ENCODE measurements around the gene PNPLA8.
"Not testable (repeated sequence)": the region's sequence is repeated elsewhere in the genome, so short reads cannot be mapped to it uniquely, and the experiment has no call there.

Gene PNPLA8

DNA sequence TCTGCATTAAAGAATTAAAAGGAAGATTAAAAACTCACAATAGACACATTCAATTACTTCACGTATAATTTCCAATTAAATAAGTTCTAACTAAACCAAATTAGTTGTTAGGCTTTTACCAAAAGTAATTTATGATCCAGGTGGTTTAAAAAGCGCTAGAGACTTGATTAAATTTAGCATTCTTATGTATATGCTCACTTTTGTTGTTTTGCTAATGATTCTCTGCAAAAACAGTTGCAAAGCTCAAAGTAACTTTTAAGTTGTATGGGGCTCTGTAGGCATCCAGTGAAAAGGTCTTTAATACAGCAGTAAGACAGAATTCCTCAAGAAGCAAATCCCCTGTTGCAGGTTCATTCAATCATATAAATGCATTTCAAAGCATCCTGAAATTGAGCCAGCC lies 15.5 kb upstream of the PNPLA8 start:
- DNase-seq = no peak
- no peak for TF ChIP-seq POLR2A (IDR thresholded peaks at IDR 0.05; ENCODE audit: low read length)
- no peak for TF ChIP-seq GATA1 (IDR thresholded peaks at IDR 0.05; ENCODE audit: low read depth, low read length)

DNA sequence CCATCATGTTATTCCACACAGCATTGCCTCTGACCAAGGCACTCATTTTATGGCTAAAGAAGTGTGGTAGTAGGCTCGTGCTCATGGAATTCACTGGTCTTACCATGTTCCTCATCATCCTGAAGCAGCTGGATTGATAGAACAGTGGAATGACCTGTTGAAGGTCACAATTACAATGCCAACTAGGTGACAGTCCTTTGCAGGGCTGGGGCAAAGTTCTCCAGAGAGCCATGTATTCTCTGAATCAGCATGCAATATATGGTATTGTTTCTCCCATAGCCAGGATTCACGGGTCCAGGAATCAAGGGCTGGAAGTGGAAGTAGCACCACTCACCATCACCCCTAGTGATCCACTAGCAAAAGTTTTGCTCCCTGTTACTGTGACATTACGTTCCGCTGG lies 12.8 kb upstream of the PNPLA8 start:
- not testable (repeated sequence) for DNase-seq

DNA sequence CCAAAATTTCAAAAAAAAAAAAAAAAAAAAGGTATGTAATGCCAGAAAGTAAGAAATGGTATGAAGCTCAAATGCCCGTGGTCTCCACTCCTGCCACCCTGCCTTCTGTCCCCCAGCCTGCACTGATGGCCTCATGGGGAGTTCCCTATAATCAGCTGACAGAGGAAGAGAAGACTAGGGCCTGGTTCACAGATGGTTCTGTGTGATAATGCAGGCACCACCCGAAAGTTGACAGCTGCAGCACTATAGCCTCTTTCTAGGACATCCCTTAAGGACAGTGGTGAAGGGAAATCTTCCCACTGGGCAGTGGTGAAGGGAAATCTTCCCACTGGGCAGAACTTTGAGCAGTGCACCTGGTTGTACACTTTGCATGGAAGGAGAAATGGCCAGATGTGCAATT lies 12.3 kb upstream of the PNPLA8 start:
- peak; percentile 90 to 96 for DNase-seq
- TF ChIP-seq POLR2A (IDR thresholded peaks at IDR 0.05; ENCODE audit: low read length) = peak; percentile 49

DNA sequence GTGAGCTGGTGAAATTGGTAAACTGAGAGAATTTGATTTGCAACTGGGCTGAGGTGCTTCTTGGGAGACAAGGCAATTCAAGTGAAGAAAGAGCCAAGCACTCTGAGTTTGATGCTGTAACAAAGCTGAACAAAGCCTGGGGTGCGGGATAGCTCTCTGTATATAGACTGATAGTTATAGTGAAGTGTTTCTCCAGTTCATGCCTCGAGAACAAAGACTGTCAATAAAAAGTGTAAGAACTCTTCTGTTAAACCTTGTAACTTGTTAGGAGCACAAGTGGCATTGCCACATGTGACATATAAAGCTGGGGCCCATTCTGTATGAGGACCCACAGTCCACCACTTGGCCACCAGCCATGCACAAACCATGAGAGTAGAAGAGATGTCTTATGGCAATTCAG lies 11.3 kb upstream of the PNPLA8 start:
- TF ChIP-seq POLR2A (IDR thresholded peaks at IDR 0.05; ENCODE audit: low read length) (no peak), GATA1 (IDR thresholded peaks at IDR 0.05; ENCODE audit: low read depth, low read length) (no peak)
- peak; percentile 29 to 48 for DNase-seq

DNA sequence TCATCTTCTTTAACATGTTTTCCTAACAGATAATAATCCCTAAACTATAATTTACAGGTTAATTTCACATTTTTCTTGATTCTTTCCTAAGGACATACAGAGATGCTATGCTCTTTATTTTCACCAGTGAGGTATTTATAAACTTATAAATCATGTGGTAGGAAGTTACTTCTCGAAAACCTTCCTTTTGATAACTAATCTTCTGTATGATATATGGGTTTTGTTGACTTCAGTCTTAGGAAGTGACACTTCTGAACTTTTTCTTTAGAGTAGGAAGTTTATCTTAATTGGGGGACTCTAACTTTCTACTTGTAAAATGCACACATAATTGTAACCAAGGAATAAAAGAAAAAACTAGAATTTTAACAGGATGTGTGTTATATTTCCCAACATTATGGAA lies 9.8 kb upstream of the PNPLA8 start:
- no peak for DNase-seq
- TF ChIP-seq GATA1 (IDR thresholded peaks at IDR 0.05; ENCODE audit: low read depth, low read length) (no peak), POLR2A (IDR thresholded peaks at IDR 0.05; ENCODE audit: low read length) (no peak)

DNA sequence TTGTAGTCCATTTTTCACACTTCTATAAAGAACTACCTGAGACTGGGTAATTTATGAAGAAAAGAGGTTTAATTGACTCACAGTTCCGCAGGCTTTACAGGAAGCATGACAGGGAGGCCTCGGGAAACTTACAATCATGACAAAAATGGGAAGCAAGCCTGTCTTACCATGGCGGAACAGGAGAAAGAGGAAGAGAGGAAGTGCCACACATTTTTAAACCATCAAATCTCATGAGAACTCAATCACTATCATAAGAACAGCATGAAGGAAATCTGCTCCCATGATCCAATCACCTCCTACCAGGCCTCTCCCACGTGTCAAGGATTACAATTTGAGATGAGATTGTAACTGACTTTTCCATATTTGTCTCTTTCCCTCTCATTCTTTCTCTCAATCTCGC lies 9.3 kb upstream of the PNPLA8 start:
- no peak for TF ChIP-seq POLR2A (IDR thresholded peaks at IDR 0.05; ENCODE audit: low read length)
- no peak for TF ChIP-seq GATA1 (IDR thresholded peaks at IDR 0.05; ENCODE audit: low read depth, low read length)
- peak in 1 of 2 experiments; percentile 9 for DNase-seq

DNA sequence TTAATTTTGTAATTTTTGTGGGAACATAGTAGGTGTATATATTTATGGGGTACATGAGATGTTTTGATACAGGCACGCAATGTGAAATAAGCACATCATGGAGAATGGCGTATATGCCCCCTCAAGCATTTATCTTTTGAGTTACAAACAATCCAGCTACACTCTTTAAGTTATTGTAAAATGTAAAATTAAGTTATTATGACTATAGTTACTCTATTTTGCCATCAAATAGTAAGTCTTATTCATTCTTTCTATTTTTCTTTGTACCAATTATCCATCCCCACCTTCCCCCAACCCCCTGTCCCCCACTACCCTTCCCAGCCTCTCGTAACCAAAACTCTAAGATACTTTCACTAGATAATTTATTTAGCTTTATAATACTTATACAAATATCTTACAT lies 7.8 kb upstream of the PNPLA8 start:
- TF ChIP-seq POLR2A (IDR thresholded peaks at IDR 0.05; ENCODE audit: low read length) (no peak), GATA1 (IDR thresholded peaks at IDR 0.05; ENCODE audit: low read depth, low read length) (no peak)
- DNase-seq = no peak

DNA sequence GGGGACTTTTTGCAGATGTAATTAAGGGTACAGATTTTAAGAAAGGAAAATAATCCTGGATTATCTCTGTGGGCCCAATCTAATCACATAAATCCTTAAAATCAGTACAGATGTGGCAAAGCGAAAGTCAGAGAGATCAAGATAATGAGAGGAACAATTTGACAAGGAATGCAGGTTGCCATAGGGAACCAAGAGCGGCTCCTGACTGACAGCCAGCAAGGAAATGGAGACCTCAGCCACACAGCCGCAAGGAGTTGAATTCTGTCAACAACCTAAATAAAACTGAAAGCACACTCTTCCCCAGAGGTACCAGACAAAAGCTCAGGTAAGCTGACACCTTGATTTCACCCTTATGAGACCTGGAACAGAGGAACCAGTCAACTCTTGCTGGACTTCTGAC lies 3.4 kb upstream of the PNPLA8 start:
- DNase-seq = no peak
- TF ChIP-seq GATA1 (IDR thresholded peaks at IDR 0.05; ENCODE audit: low read depth, low read length) (no peak), POLR2A (IDR thresholded peaks at IDR 0.05; ENCODE audit: low read length) (no peak)

DNA sequence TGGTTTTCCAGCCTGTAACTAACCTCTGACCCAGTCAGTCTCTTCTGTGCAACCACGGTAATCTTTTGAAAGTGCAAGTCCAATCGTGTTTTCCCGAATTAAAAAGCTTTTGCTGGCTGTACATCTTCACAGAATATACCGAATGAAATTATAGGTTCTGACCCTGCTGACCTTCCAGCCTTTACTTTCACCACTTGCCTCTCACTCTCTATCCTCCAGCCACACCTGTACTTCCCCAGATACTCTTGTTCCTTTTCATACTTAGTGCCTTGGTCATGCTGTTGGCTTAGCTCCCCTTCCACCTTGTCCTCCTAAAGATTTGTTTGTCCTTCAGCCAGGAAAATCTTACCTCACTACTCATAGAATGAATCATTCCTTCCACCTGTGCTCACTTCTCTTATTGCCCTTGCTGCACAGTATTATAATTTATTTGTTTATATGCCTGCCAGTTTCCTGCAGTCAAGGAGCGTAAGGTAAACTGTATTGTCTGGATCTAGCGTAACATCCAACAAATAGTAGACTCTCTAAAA lies 2.3 kb upstream of the PNPLA8 start:
- TF ChIP-seq GATA1 (IDR thresholded peaks at IDR 0.05; ENCODE audit: low read depth, low read length) (no peak), POLR2A (IDR thresholded peaks at IDR 0.05; ENCODE audit: low read length) (no peak)
- DNase-seq = no peak

DNA sequence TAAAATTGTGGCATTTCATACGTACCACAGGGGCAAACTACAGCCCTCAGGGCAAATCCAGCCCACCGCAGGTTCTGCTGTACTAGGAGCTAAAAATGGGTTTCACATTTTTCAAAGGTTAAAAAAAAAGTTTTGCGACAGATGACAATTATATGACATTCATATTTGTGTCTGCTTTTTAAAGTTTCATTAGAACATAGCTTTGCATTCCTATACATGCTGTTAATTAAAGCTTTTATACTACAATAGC lies 758 bp upstream of the PNPLA8 start:
- no peak for TF ChIP-seq GATA1 (IDR thresholded peaks at IDR 0.05; ENCODE audit: low read depth, low read length)
- no peak for TF ChIP-seq POLR2A (IDR thresholded peaks at IDR 0.05; ENCODE audit: low read length)
- no peak for DNase-seq

DNA sequence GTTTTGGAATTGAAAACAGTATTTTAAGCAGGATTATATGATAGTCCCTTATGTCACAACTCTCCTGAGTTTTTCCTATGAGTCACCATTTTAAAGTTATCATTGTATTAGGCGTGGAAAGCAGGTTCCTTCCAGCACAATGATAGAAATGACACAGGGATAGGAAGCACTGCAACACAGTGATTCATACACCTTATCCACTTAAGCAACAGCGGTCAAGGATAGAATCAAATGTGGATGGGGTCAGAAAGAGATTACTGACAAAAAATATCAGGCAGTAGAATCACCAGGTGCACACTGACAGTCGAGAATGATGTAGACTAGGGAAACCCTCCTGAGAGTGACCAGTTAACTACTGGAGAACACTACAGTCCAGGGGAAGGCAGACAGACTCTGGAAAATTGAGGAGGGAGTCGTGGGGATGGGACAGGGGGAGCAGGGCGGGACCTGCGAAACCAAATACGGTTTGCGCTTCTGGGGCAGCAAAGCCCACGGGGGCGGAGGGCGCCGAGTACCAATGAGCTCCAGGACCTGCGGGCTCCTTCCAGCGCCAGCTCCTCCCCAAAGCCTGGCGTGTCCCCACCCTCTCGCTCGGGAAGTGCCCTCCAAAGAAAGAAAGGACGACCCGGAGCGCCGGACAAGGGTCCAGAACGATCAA lies 479 bp downstream of the PNPLA8 start:
- TF ChIP-seq GATA1 (IDR thresholded peaks at IDR 0.05; ENCODE audit: low read depth, low read length) = no peak
- no peak for TF ChIP-seq POLR2A (IDR thresholded peaks at IDR 0.05; ENCODE audit: low read length)
- DNase-seq = peak in 1 of 2 experiments; percentile 79

DNA sequence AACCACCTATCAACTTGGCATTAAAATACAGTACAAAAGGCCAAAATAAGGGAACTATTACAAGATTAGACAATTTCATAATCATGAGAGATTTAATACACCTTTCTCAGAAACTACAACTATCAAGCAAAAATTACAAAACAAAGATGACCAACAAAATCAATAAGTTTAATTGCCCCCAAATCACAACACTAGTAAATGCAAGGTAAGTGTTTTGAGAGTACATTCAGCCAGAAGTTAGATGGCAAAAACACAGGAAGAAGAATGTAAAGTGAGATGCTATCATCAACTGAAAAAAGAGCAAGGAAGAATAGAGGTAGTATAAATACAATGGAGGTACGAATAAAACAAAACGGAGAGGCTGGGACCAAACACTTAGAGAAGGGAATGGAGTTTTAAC lies 3.2 kb downstream of the PNPLA8 start:
- DNase-seq = no peak
- TF ChIP-seq POLR2A (IDR thresholded peaks at IDR 0.05; ENCODE audit: low read length) (no peak), GATA1 (IDR thresholded peaks at IDR 0.05; ENCODE audit: low read depth, low read length) (no peak)

DNA sequence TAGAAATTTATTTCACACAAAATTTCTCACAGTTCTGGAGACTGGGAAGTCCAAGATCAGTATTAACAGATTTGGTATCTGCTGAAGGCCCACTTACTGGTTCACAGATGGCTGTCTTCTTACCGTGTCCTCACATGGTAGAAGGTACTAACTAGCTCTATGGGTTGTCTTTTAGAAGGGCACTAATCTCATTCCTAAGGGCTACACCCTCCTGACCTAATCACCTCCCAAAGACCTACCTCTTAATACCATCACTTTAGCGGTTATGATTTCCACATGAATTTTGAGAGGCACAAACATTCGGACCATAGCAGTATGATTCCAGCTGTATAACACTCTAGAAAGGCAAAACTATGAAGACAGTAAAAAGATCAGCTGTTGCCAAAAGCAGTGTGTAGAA lies 8.0 kb downstream of the PNPLA8 start:
- TF ChIP-seq POLR2A (IDR thresholded peaks at IDR 0.05; ENCODE audit: low read length) (no peak), GATA1 (IDR thresholded peaks at IDR 0.05; ENCODE audit: low read depth, low read length) (no peak)
- no peak for DNase-seq

DNA sequence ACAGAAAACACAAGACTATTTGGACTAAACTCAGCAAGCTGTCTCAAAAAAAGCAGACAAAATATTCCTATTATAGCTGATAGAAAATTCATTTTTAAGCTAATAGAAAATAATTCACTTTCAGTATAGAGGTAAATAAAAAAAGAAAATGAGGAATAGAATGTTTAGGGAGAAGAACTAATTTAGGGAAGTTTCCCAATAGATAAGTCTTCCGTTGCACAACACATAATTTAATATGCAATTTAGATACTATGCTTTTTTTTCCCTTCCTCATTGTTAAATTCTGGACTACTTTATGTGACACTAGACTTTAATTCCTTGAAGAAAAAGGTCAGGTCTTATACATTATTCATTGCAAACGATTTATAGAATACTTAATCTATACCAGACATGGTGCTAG lies 10.3 kb downstream of the PNPLA8 start:
- no peak for DNase-seq
- TF ChIP-seq GATA1 (IDR thresholded peaks at IDR 0.05; ENCODE audit: low read depth, low read length) = no peak
- no peak for TF ChIP-seq POLR2A (IDR thresholded peaks at IDR 0.05; ENCODE audit: low read length)

DNA sequence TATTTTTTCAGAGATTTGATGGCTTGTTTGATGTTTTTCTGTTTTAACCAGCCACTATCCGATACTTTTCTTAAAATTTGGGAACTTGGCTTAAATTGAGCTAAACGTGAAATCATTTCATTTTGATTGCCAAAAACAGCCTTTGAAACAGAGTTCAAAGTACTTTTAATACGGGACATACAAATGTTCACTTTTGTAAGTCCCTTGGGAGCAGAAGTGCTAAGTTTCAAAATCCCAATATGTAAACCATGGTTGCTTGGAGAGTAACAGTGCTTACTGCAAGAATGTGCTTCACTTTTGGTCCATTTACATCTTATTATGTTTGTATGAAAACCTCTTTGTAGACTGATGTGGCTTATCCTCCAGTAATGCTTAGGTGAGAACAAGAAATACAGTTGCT lies 10.9 kb downstream of the PNPLA8 start:
- no peak for DNase-seq
- TF ChIP-seq GATA1 (IDR thresholded peaks at IDR 0.05; ENCODE audit: low read depth, low read length) (no peak), POLR2A (IDR thresholded peaks at IDR 0.05; ENCODE audit: low read length) (no peak)

DNA sequence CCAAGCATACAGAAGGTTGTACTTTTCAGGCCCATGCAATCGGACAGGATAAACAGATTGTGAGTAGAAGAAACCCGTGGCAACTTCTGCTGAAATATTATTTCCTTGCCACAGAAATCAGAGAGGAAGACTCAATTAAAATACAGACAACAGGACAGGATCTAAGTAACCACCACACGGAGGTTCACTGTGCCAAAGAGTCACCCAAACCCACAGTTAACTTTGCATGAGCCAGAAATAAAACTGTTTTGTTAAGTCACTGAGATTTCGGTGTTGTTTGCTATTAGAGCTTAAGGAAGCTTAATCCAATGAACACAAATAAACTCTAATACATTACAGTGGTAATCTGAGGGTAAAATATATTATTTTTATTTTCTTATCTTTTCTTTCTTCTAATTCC lies 14.0 kb downstream of the PNPLA8 start:
- no peak for TF ChIP-seq POLR2A (IDR thresholded peaks at IDR 0.05; ENCODE audit: low read length)
- no peak for TF ChIP-seq GATA1 (IDR thresholded peaks at IDR 0.05; ENCODE audit: low read depth, low read length)
- no peak for DNase-seq

DNA sequence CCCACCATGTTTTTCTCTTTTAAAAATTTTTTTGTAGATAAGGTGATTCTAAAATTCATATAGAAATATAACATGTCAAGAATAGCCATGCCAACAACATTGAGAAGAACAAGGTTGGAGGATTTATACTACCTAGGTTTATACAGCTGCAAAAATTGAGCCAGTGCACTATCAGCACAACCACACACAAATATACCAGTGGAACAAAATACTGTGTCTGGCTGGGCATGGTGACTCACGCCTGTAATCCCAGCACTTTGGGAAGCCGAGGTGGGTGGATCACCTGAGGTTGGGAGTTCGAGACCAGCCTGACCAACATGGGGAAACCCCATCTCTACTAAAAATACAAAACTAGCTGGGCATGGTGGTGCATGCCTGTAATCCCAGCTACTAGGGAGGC lies 21.4 kb downstream of the PNPLA8 start:
- DNase-seq = not testable (repeated sequence)

All from erythroblast (primary cell).